K562 (cell line): ENCODE data around the gene ALG11. TPM values are rescaled to one million over a fixed set of nuclear protein-coding genes. Genes with fewer than 3 reads are reported as not detected.

Experiments
- BRCA1 ChIP-seq, 2 experiments: fragments of 450-650 bp in 1 of 2; sonication (generic) in 1 of 2; formaldehyde crosslinking in 1 of 2; IDR thresholded peaks; 2 replicates each; pipeline versions ENCODE4 v1.5.0 to v1.6.1; 2017 to 2020; ENCODE audit warnings: mild to moderate bottlenecking in 1 of 2, missing genetic modification reagents in 1 of 2
- C11orf30 ChIP-seq: fragments of 450-650 bp; IDR thresholded peaks from 2 replicates; pipeline ENCODE4 v1.6.1; 2016; ENCODE audit warnings: low read depth, mild to moderate bottlenecking
- CREB3L1 ChIP-seq: fragments of 450-650 bp; IDR thresholded peaks from 2 replicates; pipeline ENCODE4 v1.6.1; 2014; ENCODE audit warnings: low read depth, mild to moderate bottlenecking, moderate library complexity, borderline replicate concordance
- DPF2 ChIP-seq: fragments of 450-650 bp; IDR thresholded peaks from 2 replicates; pipeline ENCODE4 v1.6.1; 2016
- ETV6 ChIP-seq, 3 experiments: fragments of 150-350 bp in 1 of 3; sonication (generic) in 1 of 3; formaldehyde crosslinking in 1 of 3; IDR thresholded peaks; 2 replicates each; pipeline versions ENCODE4 v1.6.1 to v1.8.0; 2014 to 2022; ENCODE audit warnings: borderline replicate concordance in 2 of 3, low read depth in 2 of 3, antibody characterized with exemption in 1 of 3, low read length in 1 of 3, mild to moderate bottlenecking in 1 of 3, missing genetic modification reagents in 1 of 3
- FOXK2 ChIP-seq, 2 experiments: fragments of 450-650 bp; IDR thresholded peaks in 1 of 2; conservative IDR thresholded peaks in 1 of 2; 2 replicates each; pipeline ENCODE4 v1.6.1; 2016; ENCODE audit warnings: low read depth in 2 of 2, mild to moderate bottlenecking in 1 of 2
- HDAC3 ChIP-seq: fragments of 450-650 bp; IDR thresholded peaks from 2 replicates; pipeline ENCODE4 v1.6.1; 2018; ENCODE audit warnings: borderline replicate concordance, mild to moderate bottlenecking, moderate library complexity; ENCODE audit not compliant: partially characterized antibody
- HMBOX1 ChIP-seq: sonication (generic); IDR thresholded peaks from 2 replicates; pipeline ENCODE4 v1.6.1; 2016
- JUNB ChIP-seq: fragments of 450-650 bp; formaldehyde crosslinking; conservative IDR thresholded peaks from 2 replicates; pipeline ENCODE4 v1.4.0; 2020; ENCODE audit warnings: mild to moderate bottlenecking
- KDM4B ChIP-seq, 2 experiments: fragments of 450-650 bp in 1 of 2; sonication (generic) in 1 of 2; IDR thresholded peaks; 2 replicates each; pipeline ENCODE4 v1.6.1; 2016 to 2017; ENCODE audit warnings: borderline replicate concordance in 2 of 2, antibody characterized with exemption in 1 of 2, low read depth in 1 of 2, mild to moderate bottlenecking in 1 of 2
- KLF13 ChIP-seq: fragments of 450-650 bp; IDR thresholded peaks from 2 replicates; pipeline ENCODE4 v1.6.1; 2016; ENCODE audit warnings: missing genetic modification characterization, low read depth, mild to moderate bottlenecking, missing compliant biosample characterization, moderate library complexity, borderline replicate concordance
- LARP7 ChIP-seq: fragments of 450-650 bp; IDR thresholded peaks from 2 replicates; pipeline ENCODE4 v1.6.1; 2016
- MAFG ChIP-seq: fragments of 450-650 bp; conservative IDR thresholded peaks from 2 replicates; pipeline ENCODE4 v1.6.1; 2016; ENCODE audit warnings: missing genetic modification characterization, missing compliant biosample characterization
- NFE2 ChIP-seq: IDR thresholded peaks from 2 replicates; pipeline ENCODE4 v1.6.1; 2014; ENCODE audit warnings: antibody characterized with exemption, low read depth
- OTX1 ChIP-seq: fragments of 450-650 bp; formaldehyde crosslinking; IDR thresholded peaks from 2 replicates; pipeline ENCODE4 v1.4.0; 2022; ENCODE audit warnings: mild to moderate bottlenecking
- PHF21A ChIP-seq: fragments of 450-650 bp; IDR thresholded peaks from 2 replicates; pipeline ENCODE4 v1.6.1; 2017; ENCODE audit warnings: low read depth, borderline replicate concordance
- POLR2AphosphoS2 ChIP-seq: IDR thresholded peaks from 2 replicates; pipeline ENCODE4 v1.6.1; 2012; ENCODE audit warnings: low read length, improper control_type of control experiment
- RFX1 ChIP-seq: fragments of 450-650 bp; IDR thresholded peaks from 2 replicates; pipeline ENCODE4 v1.6.1; 2016; ENCODE audit warnings: mild to moderate bottlenecking, moderate library complexity
- ZBTB8A ChIP-seq: fragments of 450-650 bp; IDR thresholded peaks from 2 replicates; pipeline ENCODE4 v1.6.1; 2018; ENCODE audit warnings: mild to moderate bottlenecking, moderate library complexity; ENCODE audit not compliant: partially characterized antibody
- ZKSCAN8 ChIP-seq: fragments of 200-800 bp; sonication (Bioruptor generic); IDR thresholded peaks from 2 replicates; pipeline ENCODE4 v1.6.1; 2016; ENCODE audit warnings: missing genetic modification characterization, missing compliant biosample characterization
- ZNF316 ChIP-seq: fragments of 450-650 bp; IDR thresholded peaks from 2 replicates; pipeline ENCODE4 v1.6.1; 2016
- polyA plus RNA-seq, 8 experiments: library from polyadenylated mRNA; depleted of rRNA in 4 of 8; stranded (reverse) in 5 of 8; unstranded in 3 of 8; fragments of >200 nt; fragmentation: Nextera tagmentation in 2 of 8; fragmentation: Illumina TruSeq in 1 of 8; extraction: Ambion mirVana in 2 of 8; extraction: Trizol in 1 of 8; gene quantifications; 2 replicates each; pipeline versions ENCODE4 v1.2.1 to v1.2.3, GENCODE V29; 2011 to 2014; ENCODE audit warnings: inconsistent platforms in 1 of 8, missing spikeins in 1 of 8
- total RNA-seq, 7 experiments: library from RNA; depleted of rRNA in 6 of 7; stranded (reverse); fragments of >200 nt in 6 of 7; fragmentation: Illumina TruSeq in 2 of 7; extraction: Trizol in 2 of 7; gene quantifications; 2 replicates each; pipeline versions ENCODE4 v1.2.1 to v1.2.3, GENCODE V29; 2011 to 2021; ENCODE audit warnings: low replicate concordance in 1 of 7

The ALG11 gene
- total and polyA plus RNA-seq, 9 of the 15 experiments (the other 6 are each of a cell fraction or from before 2014, with no cell fraction given): 7.3 to 19.2 (median 16.3) TPM

GRCh38 chr13:52009946-52010345, 2.3 kb upstream of the ALG11 start (continued):
- TF ChIP-seq KLF13 (tag): no peak
- no peak for TF ChIP-seq KDM4B (IDR thresholded peaks at IDR 0.05; ENCODE audit: borderline replicate concordance in 2 of 2, low read depth in 1 of 2)
- TF ChIP-seq OTX1: no peak
- peak; percentile 88 for TF ChIP-seq ZNF316
- TF ChIP-seq C11orf30: peak; percentile 76
- no peak for TF ChIP-seq LARP7
- TF ChIP-seq ETV6 (IDR thresholded peaks at IDR 0.05; ENCODE audit: borderline replicate concordance in 1 of 2, low read depth in 2 of 2, low read length in 1 of 2): no peak
- no peak for TF ChIP-seq ETV6 (CRISPR knock-in tag; IDR thresholded peaks at IDR 0.05; ENCODE audit: borderline replicate concordance)
- TF ChIP-seq ZKSCAN8 (CRISPR knock-in tag): no peak
- TF ChIP-seq BRCA1 (IDR thresholded peaks at IDR 0.05): no peak
- no peak for TF ChIP-seq BRCA1 (CRISPR knock-in tag; IDR thresholded peaks at IDR 0.05)
- TF ChIP-seq FOXK2 (conservative IDR thresholded peaks at IDR 0.05 in 1 of 2, IDR thresholded peaks at IDR 0.05 in 1 of 2; ENCODE audit: low read depth in 2 of 2): no peak
- peak; percentile 60 for TF ChIP-seq MAFG (tag)
- no peak for TF ChIP-seq POLR2AphosphoS2
- 0 out of 2 replicates have a peak, but pooled peaks have one; percentile 17 for TF ChIP-seq DPF2
- TF ChIP-seq HDAC3: no peak
- no peak for TF ChIP-seq ZBTB8A
- peak; percentile 42; the same call in 1 of the 2 replicates for TF ChIP-seq HMBOX1
- TF ChIP-seq NFE2: peak; percentile 59
- TF ChIP-seq RFX1: no peak
- no peak for TF ChIP-seq PHF21A
- TF ChIP-seq CREB3L1: no peak
- no peak for TF ChIP-seq JUNB
